HFFc6 (cell line): ENCODE results near the gene PLCL1. TPM values are rescaled to one million over a fixed set of nuclear protein-coding genes. Genes with fewer than 3 reads are reported as not detected.

Experiments used
- DNase-seq: peaks from one replicate; pipeline ENCODE4 v3.0.0-alpha.2; 2018
- H3K27ac Mint-ChIP-seq: 2 replicates; pipeline ENCODE4 v1.8.0; 2020; ENCODE audit warnings: mild to moderate bottlenecking, mixed read lengths
- H3K27me3 Mint-ChIP-seq: 2 replicates; pipeline ENCODE4 v1.8.0; 2021; ENCODE audit warnings: mild to moderate bottlenecking, moderate library complexity, mixed read lengths; ENCODE audit not compliant: insufficient read depth
- H3K36me3 Mint-ChIP-seq: 2 replicates; pipeline ENCODE4 v1.8.0; 2021; ENCODE audit warnings: low read depth, mixed read lengths
- H3K4me1 Mint-ChIP-seq: 2 replicates; pipeline ENCODE4 v1.8.0; 2020; ENCODE audit warnings: low read depth, mixed read lengths
- H3K4me3 Mint-ChIP-seq: 2 replicates; pipeline ENCODE4 v1.8.0; 2020; ENCODE audit warnings: mild to moderate bottlenecking, moderate library complexity, mixed read lengths
- H3K9me3 Mint-ChIP-seq: 2 replicates; pipeline ENCODE4 v1.8.0; 2020; ENCODE audit warnings: mild to moderate bottlenecking, mixed read lengths
- CTCF ChIP-seq: fragments of 200-600 bp; sonication (generic); IDR thresholded peaks from 2 replicates; pipeline ENCODE4 v1.5.0; 2021; ENCODE audit warnings: antibody characterized with exemption, mild to moderate bottlenecking
- total RNA-seq, 6 experiments: library from RNA; stranded (reverse); fragmentation: NEBNext Ultra II Directional; extraction: Animal tissue kit (Norgen Biotek cat#: 25700); gene quantifications; 2 replicates in 1 of 6; 3 replicates in 5 of 6; pipeline ENCODE4 v1.2.3, GENCODE V29; 2021

PLCL1 gene
- total RNA-seq, 6 experiments from 2014 or later, result 0.03 to 0.14 (median 0.12) TPM; not detected in 2

GRCh38 chr2:198056836-198057235 is 252.4 kb downstream of the PLCL1 start:
- no peak for TF ChIP-seq CTCF
- H3K27me3 Mint-ChIP-seq, result no peaks in the 10 kb centered on the region; the same call in 1 of the 2 replicates
- no peaks in the 10 kb centered on the region for H3K36me3 Mint-ChIP-seq
- no peak overlapping the region for H3K27ac Mint-ChIP-seq
- no peak for DNase-seq
- no peak overlapping the region for H3K4me3 Mint-ChIP-seq
- no peaks in the 10 kb centered on the region; the same call in 1 of the 2 replicates for H3K9me3 Mint-ChIP-seq
- no peaks in the 10 kb centered on the region for H3K4me1 Mint-ChIP-seq

GRCh38 chr2:198059800-198060199 is 255.4 kb downstream of the PLCL1 start:
- Mint-ChIP-seq H3K36me3 (no peaks in the 10 kb centered on the region), H3K27ac (no peak overlapping the region), H3K4me3 (no peak overlapping the region), H3K27me3 (no peaks in the 10 kb centered on the region; the same call in 1 of the 2 replicates), H3K4me1 (no peaks in the 10 kb centered on the region), H3K9me3 (no peaks in the 10 kb centered on the region; the same call in 1 of the 2 replicates)
- DNase-seq, result no peak
- TF ChIP-seq CTCF, result no peak

- H3K27me3 Mint-ChIP-seq, result no peaks in the 10 kb centered on the region; the same call in 1 of the 2 replicates
- no peak overlapping the region for H3K27ac Mint-ChIP-seq
- DNase-seq, result no peak
- H3K4me3 Mint-ChIP-seq, result no peak overlapping the region
- no peaks in the 10 kb centered on the region; the same call in 1 of the 2 replicates for H3K9me3 Mint-ChIP-seq
- H3K4me1 Mint-ChIP-seq, result no peaks in the 10 kb centered on the region
- no peak for TF ChIP-seq CTCF
- no peaks in the 10 kb centered on the region for H3K36me3 Mint-ChIP-seq
Observed at GRCh38 chr2:198060277-198060676, 255.9 kb downstream of the PLCL1 start.

GRCh38 chr2:198062826-198063225 is 258.4 kb downstream of the PLCL1 start:
- H3K27me3 Mint-ChIP-seq, result no peaks in the 10 kb centered on the region; the same call in 1 of the 2 replicates
- no peak for DNase-seq
- TF ChIP-seq CTCF, result no peak
- no peaks in the 10 kb centered on the region for H3K36me3 Mint-ChIP-seq
- no peaks in the 10 kb centered on the region for H3K4me1 Mint-ChIP-seq
- no peaks in the 10 kb centered on the region; the same call in 1 of the 2 replicates for H3K9me3 Mint-ChIP-seq
- no peak overlapping the region for H3K4me3 Mint-ChIP-seq
- H3K27ac Mint-ChIP-seq, result no peak overlapping the region

GRCh38 chr2:198063242-198063641 is 258.8 kb downstream of the PLCL1 start:
- H3K27me3 Mint-ChIP-seq, result no peaks in the 10 kb centered on the region; the same call in 1 of the 2 replicates
- H3K36me3 Mint-ChIP-seq, result no peaks in the 10 kb centered on the region
- H3K4me3 Mint-ChIP-seq, result no peak overlapping the region
- no peak overlapping the region for H3K27ac Mint-ChIP-seq
- DNase-seq, result no peak
- H3K9me3 Mint-ChIP-seq, result no peaks in the 10 kb centered on the region; the same call in 1 of the 2 replicates
- TF ChIP-seq CTCF, result no peak
- no peaks in the 10 kb centered on the region for H3K4me1 Mint-ChIP-seq
